ENCODE data around the gene SKIC2.

Gene SKIC2

DNA sequence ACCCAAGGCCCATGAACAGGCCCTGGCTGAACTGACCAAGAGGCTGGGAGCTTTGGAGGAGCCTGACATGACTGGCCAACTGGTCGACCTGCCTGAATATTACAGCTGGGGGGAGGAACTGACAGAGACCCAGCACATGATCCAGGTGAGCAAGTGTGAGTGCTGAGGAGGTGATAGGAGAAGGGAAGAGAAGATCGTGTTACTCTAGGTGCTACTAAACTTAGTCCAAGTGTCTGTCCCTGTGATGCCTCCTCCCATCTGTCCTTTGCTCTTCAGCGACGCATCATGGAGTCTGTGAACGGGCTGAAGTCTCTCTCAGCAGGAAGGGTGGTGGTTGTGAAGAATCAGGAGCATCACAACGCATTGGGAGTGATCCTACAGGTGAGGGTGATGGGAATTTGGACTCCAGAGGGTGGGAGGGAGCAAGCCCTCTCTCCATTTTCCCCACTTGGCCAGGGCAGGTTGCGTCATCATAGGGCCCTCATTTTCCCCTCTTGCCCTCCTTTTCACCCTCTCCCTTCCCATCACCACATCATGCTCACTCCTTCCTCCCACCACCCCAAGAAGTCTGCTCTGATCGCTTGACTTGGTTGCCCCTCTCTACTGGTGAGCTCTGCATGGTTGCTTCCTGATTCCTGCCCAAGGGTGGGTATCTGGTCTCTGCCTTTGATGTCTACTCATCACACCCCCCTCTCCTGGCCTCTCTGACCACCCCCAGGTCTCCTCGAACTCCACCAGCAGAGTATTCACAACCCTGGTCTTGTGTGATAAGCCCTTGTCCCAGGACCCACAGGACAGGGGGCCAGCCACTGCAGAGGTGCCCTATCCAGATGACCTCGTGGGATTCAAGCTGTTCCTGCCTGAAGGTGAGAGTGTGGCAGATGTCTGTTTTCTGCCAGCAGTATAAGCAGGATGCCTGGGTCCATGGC, 8.3 kb downstream of the SKIC2 start:
- H4K20me1 ChIP-seq (ENCODE audit: control insufficient read depth, insufficient read depth, low read depth, low read length) = no peaks in the 10 kb centered on the region
- H3K9me3 ChIP-seq (ENCODE audit: control insufficient read depth, insufficient read depth, low read length) = no peaks in the 10 kb centered on the region
- no peak for TF ChIP-seq EZH2phosphoT487 (IDR thresholded peaks at IDR 0.05; ENCODE audit: borderline replicate concordance, low read length)
- TF ChIP-seq, protein P1, sequence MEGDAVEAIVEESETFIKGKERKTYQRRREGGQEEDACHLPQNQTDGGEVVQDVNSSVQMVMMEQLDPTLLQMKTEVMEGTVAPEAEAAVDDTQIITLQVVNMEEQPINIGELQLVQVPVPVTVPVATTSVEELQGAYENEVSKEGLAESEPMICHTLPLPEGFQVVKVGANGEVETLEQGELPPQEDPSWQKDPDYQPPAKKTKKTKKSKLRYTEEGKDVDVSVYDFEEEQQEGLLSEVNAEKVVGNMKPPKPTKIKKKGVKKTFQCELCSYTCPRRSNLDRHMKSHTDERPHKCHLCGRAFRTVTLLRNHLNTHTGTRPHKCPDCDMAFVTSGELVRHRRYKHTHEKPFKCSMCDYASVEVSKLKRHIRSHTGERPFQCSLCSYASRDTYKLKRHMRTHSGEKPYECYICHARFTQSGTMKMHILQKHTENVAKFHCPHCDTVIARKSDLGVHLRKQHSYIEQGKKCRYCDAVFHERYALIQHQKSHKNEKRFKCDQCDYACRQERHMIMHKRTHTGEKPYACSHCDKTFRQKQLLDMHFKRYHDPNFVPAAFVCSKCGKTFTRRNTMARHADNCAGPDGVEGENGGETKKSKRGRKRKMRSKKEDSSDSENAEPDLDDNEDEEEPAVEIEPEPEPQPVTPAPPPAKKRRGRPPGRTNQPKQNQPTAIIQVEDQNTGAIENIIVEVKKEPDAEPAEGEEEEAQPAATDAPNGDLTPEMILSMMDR (IDR thresholded peaks at IDR 0.05; ENCODE audit: low read depth, low read length, poor library complexity, severe bottlenecking) = no peak
- H3K4me1 ChIP-seq (ENCODE audit: control insufficient read depth, low read length) = peaks cover 17% of the 10 kb centered on the region
- H3K27me3 ChIP-seq (ENCODE audit: control insufficient read depth, low read length) = no peaks in the 10 kb centered on the region
- H3K79me2 ChIP-seq (ENCODE audit: control insufficient read depth, low read length) = peaks cover 21% of the 10 kb centered on the region
- H3K4me2 ChIP-seq (ENCODE audit: low read length) = no peak overlapping the region
- H3F3A ChIP-seq (ENCODE audit: control insufficient read depth, insufficient read depth) = no peaks in the 10 kb centered on the region
- H3K9me2 ChIP-seq (replicated peaks; ENCODE audit: control insufficient read depth, low read length) = no peaks in the 10 kb centered on the region
- no peak overlapping the region for H3K4me3 ChIP-seq (ENCODE audit: low read length)
- peaks cover 90% of the 10 kb centered on the region for H3K36me3 ChIP-seq (ENCODE audit: control insufficient read depth, low read length)
- H3K27ac ChIP-seq (ENCODE audit: low read depth, low read length) = no peak overlapping the region

DNA sequence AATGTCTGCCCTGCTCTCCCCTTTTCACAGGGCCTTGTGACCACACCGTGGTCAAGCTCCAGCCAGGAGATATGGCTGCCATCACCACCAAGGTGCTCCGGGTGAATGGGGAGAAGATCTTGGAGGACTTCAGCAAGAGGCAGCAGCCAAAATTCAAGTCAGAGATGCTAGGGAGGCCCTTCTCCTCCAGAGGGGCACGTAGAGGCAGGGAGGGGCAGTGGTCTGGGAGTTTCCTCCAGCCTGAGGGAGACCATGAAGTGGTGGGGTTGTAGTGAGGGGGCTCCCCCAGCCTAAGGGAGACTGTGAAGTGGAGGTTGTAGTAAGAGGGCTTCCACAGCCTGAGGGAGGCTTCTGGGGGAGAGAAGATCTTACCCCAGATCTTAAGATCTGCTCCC, 8.9 kb downstream of the SKIC2 start:
- Histone ChIP-seq H3K4me1 (ENCODE audit: control insufficient read depth, low read length) (peaks cover 21% of the 10 kb centered on the region), H3K4me2 (ENCODE audit: low read length) (no peak overlapping the region), H3K9me2 (replicated peaks; ENCODE audit: control insufficient read depth, low read length) (no peaks in the 10 kb centered on the region), H3K79me2 (ENCODE audit: control insufficient read depth, low read length) (peaks cover 26% of the 10 kb centered on the region), H3K36me3 (ENCODE audit: control insufficient read depth, low read length) (peaks cover 84% of the 10 kb centered on the region), H4K20me1 (ENCODE audit: control insufficient read depth, insufficient read depth, low read depth, low read length) (no peaks in the 10 kb centered on the region), H3K9me3 (ENCODE audit: control insufficient read depth, insufficient read depth, low read length) (no peaks in the 10 kb centered on the region), H3K27ac (ENCODE audit: low read depth, low read length) (no peak overlapping the region), H3K27me3 (ENCODE audit: control insufficient read depth, low read length) (no peaks in the 10 kb centered on the region), H3F3A (ENCODE audit: control insufficient read depth, insufficient read depth) (no peaks in the 10 kb centered on the region), H3K4me3 (ENCODE audit: low read length) (no peak overlapping the region)
- TF ChIP-seq, protein P1 (IDR thresholded peaks at IDR 0.05; ENCODE audit: low read depth, low read length, poor library complexity, severe bottlenecking) = no peak
- no peak for TF ChIP-seq EZH2phosphoT487 (IDR thresholded peaks at IDR 0.05; ENCODE audit: borderline replicate concordance, low read length)

DNA sequence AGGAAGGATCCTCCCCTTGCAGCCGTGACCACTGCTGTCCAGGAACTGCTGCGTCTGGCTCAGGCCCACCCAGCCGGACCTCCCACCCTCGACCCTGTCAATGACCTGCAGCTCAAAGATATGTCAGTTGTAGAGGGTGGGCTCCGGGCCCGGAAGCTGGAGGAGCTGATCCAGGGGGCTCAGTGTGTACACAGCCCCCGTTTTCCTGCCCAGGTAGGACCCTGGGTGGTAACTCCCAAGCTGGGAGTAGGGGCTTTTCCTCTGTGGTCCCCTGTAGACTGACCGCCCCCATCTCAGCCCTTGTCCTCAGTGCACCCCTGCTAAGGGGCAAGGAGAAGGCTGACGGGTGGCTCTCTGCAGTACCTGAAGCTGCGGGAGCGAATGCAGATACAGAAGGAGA, 9.4 kb downstream of the SKIC2 start:
- no peak overlapping the region for H3K4me3 ChIP-seq (ENCODE audit: low read length)
- peaks cover 30% of the 10 kb centered on the region for H3K79me2 ChIP-seq (ENCODE audit: control insufficient read depth, low read length)
- H3K27ac ChIP-seq (ENCODE audit: low read depth, low read length) = no peak overlapping the region
- peaks cover 80% of the 10 kb centered on the region for H3K36me3 ChIP-seq (ENCODE audit: control insufficient read depth, low read length)
- TF ChIP-seq, protein P1 (IDR thresholded peaks at IDR 0.05; ENCODE audit: low read depth, low read length, poor library complexity, severe bottlenecking) = no peak
- no peak for TF ChIP-seq EZH2phosphoT487 (IDR thresholded peaks at IDR 0.05; ENCODE audit: borderline replicate concordance, low read length)
- H3K4me2 ChIP-seq (ENCODE audit: low read length) = no peak overlapping the region
- no peaks in the 10 kb centered on the region for H3K9me2 ChIP-seq (replicated peaks; ENCODE audit: control insufficient read depth, low read length)
- H3K4me1 ChIP-seq (ENCODE audit: control insufficient read depth, low read length) = peaks cover 25% of the 10 kb centered on the region
- H4K20me1 ChIP-seq (ENCODE audit: control insufficient read depth, insufficient read depth, low read depth, low read length) = no peaks in the 10 kb centered on the region
- H3K27me3 ChIP-seq (ENCODE audit: control insufficient read depth, low read length) = no peaks in the 10 kb centered on the region
- H3F3A ChIP-seq (ENCODE audit: control insufficient read depth, insufficient read depth) = no peaks in the 10 kb centered on the region
- H3K9me3 ChIP-seq (ENCODE audit: control insufficient read depth, insufficient read depth, low read length) = no peaks in the 10 kb centered on the region
